Ovary (tissue), 9 donors: Measurements from ENCODE around the gene HBQ1. TPM values are rescaled to one million over a fixed set of nuclear protein-coding genes. Genes with fewer than 3 reads are reported as not detected.

Experiments
- DNase-seq, 5 donors: peaks; one replicate each; pipeline ENCODE4 v3.0.0-alpha.2; 2019 to 2020
- H3K27ac ChIP-seq, 2 donors: fragments of 200-600 bp; one replicate each; pipeline versions ENCODE4 v1.5.1 to v1.8.0; 2019 to 2022
- H3K27me3 ChIP-seq: fragments of 200-600 bp; one replicate; pipeline ENCODE4 v1.8.0; 2022
- H3K36me3 ChIP-seq: fragments of 200-600 bp; sonication (generic); one replicate; pipeline ENCODE4 v1.5.1; 2019
- H3K4me1 ChIP-seq: one replicate; pipeline ENCODE4 v1.8.1; 2013; ENCODE audit warnings: mild to moderate bottlenecking, moderate library complexity; ENCODE audit not compliant: insufficient read depth
- H3K4me3 ChIP-seq: fragments of 200-600 bp; sonication (generic); one replicate; pipeline ENCODE4 v1.5.1; 2017
- H3K9me3 ChIP-seq, 2 donors: fragments of 200-600 bp in 1 of 2; sonication (generic) in 1 of 2; one replicate each; pipeline versions ENCODE4 v1.5.1 to v1.8.1; 2013 to 2019; ENCODE audit warnings: mild to moderate bottlenecking in 1 of 2, moderate library complexity in 1 of 2
- CTCF ChIP-seq, 3 donors: fragments of 450-650 bp in 2 of 3; fragments of 200-600 bp in 1 of 3; IDR thresholded peaks; one replicate each; pipeline versions ENCODE4 v1.5.1 to v1.8.0; 2016 to 2022; ENCODE audit warnings: antibody characterized with exemption in 3 of 3, mild to moderate bottlenecking in 1 of 3
- EP300 ChIP-seq: sonication (generic); formaldehyde crosslinking; IDR thresholded peaks from one replicate; pipeline ENCODE4 v1.6.1; 2017; ENCODE audit warnings: antibody characterized with exemption
- POLR2A ChIP-seq: fragments of 450-650 bp; IDR thresholded peaks from one replicate; pipeline ENCODE4 v1.6.1; 2017; ENCODE audit warnings: antibody characterized with exemption, mild to moderate bottlenecking, moderate library complexity
- WGBS, 3 donors: extraction: QIAGEN DNeasy Blood & Tissue Kit in 1 of 3; methylation state at CpG; one replicate each; pipeline versions ENCODE4 v1.1.5 to v1.1.7; 2013 to 2017; 5-methylcytosine and 5-hydroxymethylcytosine counted together
- intact Hi-C, 4 donors: fragments of 100-400 bp; cut with DNase I; formaldehyde crosslinking; loops; one replicate each; pipeline versions ENCODE4 v1.11.0 to v1.15.1; 2022 to 2023
- polyA plus RNA-seq, 2 donors: library from polyadenylated mRNA; stranded (reverse); fragments of 200-250 nt in 1 of 2; fragments of 350-450 nt in 1 of 2; fragmentation: Illumina TruSeq in 1 of 2; extraction: RNeasy Lipid Tissue Mini Kit (QIAGEN cat#74804) in 1 of 2; gene quantifications; one replicate each; pipeline ENCODE4 v1.2.3, GENCODE V29; 2013 to 2014
- total RNA-seq, 7 donors: library from RNA; depleted of rRNA in 2 of 7; stranded (reverse); fragments of >200 nt in 2 of 7; fragmentation: NEBNext Ultra II Directional in 3 of 7; extraction: Animal tissue kit (Norgen Biotek cat#: 25700) in 3 of 7; gene quantifications; one replicate each; pipeline versions ENCODE4 v1.1.0 to v1.2.4, GENCODE V29; 2016 to 2023
- donor health status: DM: no; HTN: no; CAD: no; lungs with moderate emphysema.
- donor health status: DM: no; HTN: no; CAD: no.
- donor health status: Bipolar disorder and iron deficiency.
- donor health status: DM: yes; HTN: yes; CAD: no.
- donor health status: DM: no; HTN: no; CAD: no.
- donor health status: DM: yes; HTN: yes; CAD: no.

Gene HBQ1
- total and polyA plus RNA-seq, 9 donors: 0.29 TPM; not detected in 8

DNA sequence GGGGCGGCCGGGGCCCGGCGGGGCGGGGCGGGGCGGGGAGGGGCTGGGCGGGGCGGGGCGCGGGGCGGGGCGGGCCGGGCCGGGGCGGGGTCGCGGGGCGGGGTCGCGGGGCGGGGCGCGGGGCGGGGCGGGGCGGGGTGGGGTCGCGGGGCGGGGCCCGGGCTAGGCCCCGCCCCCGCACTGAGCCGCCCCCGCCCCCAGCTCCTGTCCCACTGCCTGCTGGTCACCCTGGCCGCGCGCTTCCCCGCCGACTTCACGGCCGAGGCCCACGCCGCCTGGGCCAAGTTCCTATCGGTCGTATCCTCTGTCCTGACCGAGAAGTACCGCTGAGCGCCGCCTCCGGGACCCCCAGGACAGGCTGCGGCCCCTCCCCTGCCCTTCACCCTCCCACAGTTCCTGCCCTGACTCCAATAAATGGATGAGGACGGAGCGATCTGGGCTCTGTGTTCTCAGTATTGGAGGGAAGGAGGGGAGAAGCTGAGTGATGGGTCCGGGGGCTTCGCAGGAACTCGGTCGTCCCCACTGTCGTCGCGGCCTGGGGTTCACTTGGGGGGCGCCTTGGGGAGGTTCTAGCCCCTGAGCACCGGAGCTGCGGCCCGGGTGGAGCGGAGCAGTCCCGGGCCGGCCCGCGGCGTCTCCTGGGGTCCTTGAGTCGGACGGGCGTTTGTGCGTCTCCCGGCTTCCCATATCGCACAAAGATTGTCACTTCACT, 15.3 kb upstream of the HBQ1 start:
- no peak for TF ChIP-seq CTCF (IDR thresholded peaks at IDR 0.05)
- TF ChIP-seq POLR2A: no peak
- TF ChIP-seq EP300: no peak
- Histone ChIP-seq H3K36me3 (no peaks in the 10 kb centered on the region), H3K4me1 (peaks cover 8% of the 10 kb centered on the region), H3K4me3 (no peak overlapping the region), H3K27ac (no peak overlapping the region), H3K27me3 (no peaks in the 10 kb centered on the region), H3K9me3 (no peaks in the 10 kb centered on the region)
- 1 to 2% (median 2%) methylated on average over 30 to 48 of the region's 77 CpGs for WGBS, 3 donors
- intact Hi-C loops: no loop called here
- no peak for DNase-seq

DNA sequence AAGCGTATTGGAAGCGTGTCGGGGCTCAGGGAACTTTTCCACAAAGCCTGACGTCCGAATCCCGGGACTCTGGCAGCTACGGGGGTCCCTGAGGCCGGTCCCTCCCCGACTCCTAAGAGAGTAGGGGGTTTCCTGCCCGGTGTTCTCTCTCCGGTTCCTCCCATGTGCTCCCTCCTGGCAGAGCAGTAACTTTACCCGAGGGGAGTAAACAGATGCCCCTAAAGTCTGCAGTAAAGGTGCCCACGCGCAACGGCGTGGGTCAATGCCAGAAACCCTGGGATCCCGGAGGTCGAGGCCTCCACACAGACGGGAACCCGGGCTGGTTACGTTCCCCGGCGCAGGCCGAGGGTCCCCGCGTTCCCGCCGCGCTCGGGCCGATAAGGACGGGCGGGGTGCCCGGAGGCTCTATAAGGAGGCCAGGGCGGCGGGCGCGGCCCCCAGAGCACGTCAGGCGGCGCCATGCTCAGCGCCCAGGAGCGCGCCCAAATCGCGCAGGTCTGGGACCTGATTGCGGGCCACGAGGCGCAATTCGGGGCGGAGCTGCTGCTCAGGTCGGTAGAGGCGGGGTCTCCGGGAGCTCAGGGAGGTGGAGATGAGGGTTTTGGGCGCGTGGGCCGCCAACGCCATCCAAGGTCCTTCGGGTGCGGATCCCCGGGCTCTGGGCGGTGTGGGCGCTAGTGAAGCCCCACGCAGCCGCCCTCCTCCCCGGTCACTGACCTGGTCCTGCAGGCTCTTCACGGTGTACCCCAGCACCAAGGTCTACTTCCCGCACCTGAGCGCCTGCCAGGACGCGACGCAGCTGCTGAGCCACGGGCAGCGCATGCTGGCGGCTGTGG, 14.5 kb upstream of the HBQ1 start, which contains the start of gene HBM:
TSS of gene HBM (plus strand) at position 440 of the 836 bp plus-strand sequence. CDS start at position 460, 20 bp downstream.
- no peak for TF ChIP-seq CTCF (IDR thresholded peaks at IDR 0.05)
- TF ChIP-seq EP300: no peak
- no peak for TF ChIP-seq POLR2A
- intact Hi-C loops: no loop called here
- Histone ChIP-seq H3K36me3 (no peaks in the 10 kb centered on the region), H3K27me3 (no peaks in the 10 kb centered on the region), H3K27ac (no peak within 1 kb of the TSS), H3K4me3 (no peak within 1 kb of the TSS), H3K4me1 (peaks cover 8% of the 10 kb centered on the region), H3K9me3 (no peaks in the 10 kb centered on the region)
- WGBS, 3 donors: 1 to 2% (median 1%) methylated on average over 57 to 75 of the region's 75 CpGs
- DNase-seq: no peak

DNA sequence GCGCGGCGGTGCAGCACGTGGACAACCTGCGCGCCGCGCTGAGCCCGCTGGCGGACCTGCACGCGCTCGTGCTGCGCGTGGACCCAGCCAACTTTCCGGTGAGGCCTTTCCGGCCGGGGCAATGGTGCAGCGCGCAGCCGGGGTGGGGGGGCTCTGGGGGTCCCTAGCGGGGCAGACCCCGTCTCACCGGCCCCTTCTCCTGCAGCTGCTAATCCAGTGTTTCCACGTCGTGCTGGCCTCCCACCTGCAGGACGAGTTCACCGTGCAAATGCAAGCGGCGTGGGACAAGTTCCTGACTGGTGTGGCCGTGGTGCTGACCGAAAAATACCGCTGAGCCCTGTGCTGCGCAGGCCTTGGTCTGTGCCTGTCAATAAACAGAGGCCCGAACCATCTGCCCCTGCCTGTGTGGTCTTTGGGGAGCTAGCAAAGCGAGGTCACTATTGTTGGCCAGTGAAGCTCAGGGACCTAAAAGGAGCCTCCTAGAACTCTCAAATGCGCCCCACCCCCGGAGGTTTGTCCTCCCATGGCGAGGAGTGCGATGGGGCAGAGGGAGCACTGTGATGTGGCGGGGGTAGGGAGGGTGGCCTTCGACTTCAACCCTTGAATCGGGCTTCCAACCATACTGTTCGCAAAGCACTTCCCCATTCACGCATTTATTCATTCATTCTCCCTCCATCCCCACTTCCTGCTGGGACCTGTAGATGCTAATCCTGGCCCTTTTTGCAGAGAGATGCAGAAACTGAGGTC, 13.7 kb upstream of the HBQ1 start:
- intact Hi-C loops: no loop called here
- Histone ChIP-seq H3K4me3 (no peak overlapping the region), H3K9me3 (no peaks in the 10 kb centered on the region)

More for the DNA sequence above, 13.7 kb upstream of the HBQ1 start:
- H3K4me1 ChIP-seq: peaks cover 8% of the 10 kb centered on the region
- 2 to 3% (median 2%) methylated on average over 29 to 45 of the region's 45 CpGs for WGBS, 3 donors
- no peak for TF ChIP-seq CTCF (IDR thresholded peaks at IDR 0.05)
- TF ChIP-seq POLR2A: no peak
- no peak for TF ChIP-seq EP300
- no peaks in the 10 kb centered on the region for H3K27me3 ChIP-seq
- no peak for DNase-seq
- H3K27ac ChIP-seq: no peak overlapping the region
- no peaks in the 10 kb centered on the region for H3K36me3 ChIP-seq
